Neural cell (in vitro differentiated cells): ENCODE measurements around the gene TEDC1. TPM values are rescaled to one million over a fixed set of nuclear protein-coding genes. Genes with fewer than 3 reads are reported as not detected.

Experiments
- H2AFZ ChIP-seq: fragments of 200-600, 300-800 bp; sonication (generic), shearing (Covaris generic); 2 replicates; pipeline ENCODE4 v1.6.0; 2014; ENCODE audit warnings: low read depth, mild to moderate bottlenecking, antibody characterized with exemption, low read length, moderate library complexity
- H3F3A ChIP-seq: fragments of 200-600 bp; shearing (Covaris generic); 2 replicates; pipeline ENCODE4 v1.6.1; 2016; ENCODE audit warnings: mild to moderate bottlenecking, moderate library complexity, mixed read lengths, antibody characterized with exemption, low read length; ENCODE audit not compliant: insufficient read depth, poor library complexity, severe bottlenecking
- H3K27ac ChIP-seq: fragments of 200-600, 300-800 bp; sonication (generic), shearing (Covaris generic); 2 replicates; pipeline ENCODE4 v1.5.1; 2014; ENCODE audit warnings: mild to moderate bottlenecking, low read length, moderate library complexity
- H3K27me3 ChIP-seq: fragments of 300-800, 200-600 bp; sonication (generic), shearing (Covaris generic); 2 replicates; pipeline ENCODE4 v1.6.0; 2014; ENCODE audit warnings: mild to moderate bottlenecking, low read depth, low read length, moderate library complexity; ENCODE audit not compliant: insufficient read depth
- H3K36me3 ChIP-seq: fragments of 300-800, 200-600 bp; sonication (generic), shearing (Covaris generic); 2 replicates; pipeline ENCODE4 v1.5.1; 2014; ENCODE audit warnings: mild to moderate bottlenecking, antibody characterized with exemption, low read length, moderate library complexity; ENCODE audit not compliant: insufficient read depth
- H3K4me2 ChIP-seq: fragments of 300-800, 200-600 bp; sonication (generic), shearing (Covaris generic); 2 replicates; pipeline ENCODE4 v1.6.0; 2014; ENCODE audit warnings: mild to moderate bottlenecking, low read length
- H3K4me3 ChIP-seq: fragments of 300-800, 200-600 bp; sonication (generic), shearing (Covaris generic); 2 replicates; pipeline ENCODE4 v1.5.1; 2014; ENCODE audit warnings: mild to moderate bottlenecking, low read length, moderate library complexity
- H3K79me2 ChIP-seq: fragments of 200-600 bp; shearing (Covaris generic); replicated peaks from 2 replicates; pipeline ENCODE4 v1.6.0; 2014; ENCODE audit warnings: mild to moderate bottlenecking, low read length, moderate library complexity; ENCODE audit not compliant: insufficient read depth
- H3K9ac ChIP-seq: fragments of 300-800, 200-600 bp; sonication (generic), shearing (Covaris generic); 2 replicates; pipeline ENCODE4 v1.6.1; 2016; ENCODE audit warnings: mild to moderate bottlenecking, low read length, mixed read lengths
- H3K9me2 ChIP-seq: fragments of 200-600 bp; shearing (Covaris generic); 2 replicates; pipeline ENCODE4 v1.6.1; 2016; ENCODE audit warnings: mild to moderate bottlenecking, low read length, mixed read lengths; ENCODE audit not compliant: insufficient read depth
- H3K9me3 ChIP-seq: fragments of 200-600, 300-800 bp; sonication (generic), shearing (Covaris generic); 2 replicates; pipeline ENCODE4 v1.6.1; 2016; ENCODE audit warnings: mild to moderate bottlenecking, mixed run types, low read length, moderate library complexity, mixed read lengths
- H4K20me1 ChIP-seq: fragments of 200-600 bp; shearing (Covaris generic); 2 replicates; pipeline ENCODE4 v1.6.1; 2016; ENCODE audit warnings: mild to moderate bottlenecking, mixed run types; ENCODE audit not compliant: insufficient read depth
- CTCF ChIP-seq: fragments of 450-650 bp; IDR thresholded peaks from 2 replicates; pipeline ENCODE4 v1.5.1; 2014; ENCODE audit warnings: antibody characterized with exemption, mild to moderate bottlenecking, moderate library complexity; ENCODE audit not compliant: poor library complexity, severe bottlenecking
- EP300 ChIP-seq: fragments of 450-650 bp; conservative IDR thresholded peaks from 2 replicates; pipeline ENCODE4 v1.6.1; 2014; ENCODE audit warnings: antibody characterized with exemption, mild to moderate bottlenecking, moderate library complexity; ENCODE audit not compliant: poor library complexity, severe bottlenecking
- EZH2 ChIP-seq: fragments of 200-600, 300-800 bp; shearing (Covaris generic), sonication (generic); IDR thresholded peaks from 2 replicates; pipeline ENCODE4 v1.6.1; 2014; ENCODE audit warnings: antibody characterized with exemption, low read length, borderline replicate concordance, mild to moderate bottlenecking; ENCODE audit not compliant: insufficient read depth, poor library complexity, severe bottlenecking
- MXI1 ChIP-seq: fragments of 450-650 bp; conservative IDR thresholded peaks from 2 replicates; pipeline ENCODE4 v1.6.1; 2014; ENCODE audit warnings: antibody characterized with exemption, mild to moderate bottlenecking; ENCODE audit not compliant: poor library complexity, severe bottlenecking
- POLR2AphosphoS5 ChIP-seq: IDR thresholded peaks from 2 replicates; pipeline ENCODE4 v1.6.1; 2012
- RAD21 ChIP-seq: fragments of 450-650 bp; conservative IDR thresholded peaks from 2 replicates; pipeline ENCODE4 v1.6.1; 2014; ENCODE audit warnings: antibody characterized with exemption, mild to moderate bottlenecking, moderate library complexity
- REST ChIP-seq: IDR thresholded peaks from 2 replicates; pipeline ENCODE4 v1.6.1; 2012; ENCODE audit warnings: borderline replicate concordance
- SMC3 ChIP-seq: fragments of 450-650 bp; conservative IDR thresholded peaks from 2 replicates; pipeline ENCODE4 v1.6.1; 2014; ENCODE audit warnings: antibody characterized with exemption, mild to moderate bottlenecking, moderate library complexity; ENCODE audit not compliant: poor library complexity
- TAF1 ChIP-seq: IDR thresholded peaks from 2 replicates; pipeline ENCODE4 v1.6.1; 2012; ENCODE audit warnings: low read depth
- polyA plus RNA-seq: library from polyadenylated mRNA; depleted of rRNA; stranded (reverse); fragments of >200 nt; gene quantifications from 2 replicates; pipeline ENCODE4 v1.2.3, GENCODE V29; 2014

The TEDC1 gene
- polyA plus RNA-seq, 1 donor from 2014 or later: 18.9 TPM

GRCh38 chr14:105536691-105537579, 45.9 kb downstream of the TEDC1 start:
- no peaks in the 10 kb centered on the region for H3K36me3 ChIP-seq
- H3K9ac ChIP-seq: no peak overlapping the region
- no peaks in the 10 kb centered on the region for H3K9me3 ChIP-seq
- H3K9me2 ChIP-seq: no peaks in the 10 kb centered on the region
- no peak overlapping the region for H3K27ac ChIP-seq
- no peak overlapping the region for H3K4me3 ChIP-seq
- no peaks in the 10 kb centered on the region for H4K20me1 ChIP-seq
- no peaks in the 10 kb centered on the region for H3K79me2 ChIP-seq
- no peaks in the 10 kb centered on the region for H3F3A ChIP-seq
- no peaks in the 10 kb centered on the region for H3K27me3 ChIP-seq
- H3K4me2 ChIP-seq: no peak overlapping the region
- no peak overlapping the region for H2AFZ ChIP-seq
- TF ChIP-seq SMC3 (no peak), CTCF (no peak), EZH2 (no peak), EP300 (no peak), MXI1 (no peak), REST (no peak), RAD21 (no peak), POLR2AphosphoS5 (no peak), TAF1 (no peak)

GRCh38 chr14:105537580-105538474, 46.8 kb downstream of the TEDC1 start:
- TF ChIP-seq TAF1 (no peak), RAD21 (peak; percentile 29), CTCF (peak; percentile 67), SMC3 (peak; percentile 10), POLR2AphosphoS5 (no peak)
- no peaks in the 10 kb centered on the region for H3K9me2 ChIP-seq
- H2AFZ ChIP-seq: no peak overlapping the region
- H4K20me1 ChIP-seq: no peaks in the 10 kb centered on the region
- H3K27ac ChIP-seq: no peak overlapping the region
- no peak overlapping the region for H3K9ac ChIP-seq
- no peak overlapping the region for H3K4me2 ChIP-seq
- no peaks in the 10 kb centered on the region for H3F3A ChIP-seq
- no peaks in the 10 kb centered on the region for H3K36me3 ChIP-seq
- no peaks in the 10 kb centered on the region for H3K79me2 ChIP-seq
- no peak overlapping the region for H3K4me3 ChIP-seq
- H3K27me3 ChIP-seq: no peaks in the 10 kb centered on the region
- H3K9me3 ChIP-seq: no peaks in the 10 kb centered on the region
